GM19397 (cell line): ENCODE measurements around the gene TECPR1.

ENCODE experiments used
- ATAC-seq: cut with Tn5 transposase; IDR thresholded peaks from one replicate; pipeline ENCODE4 v1.9.1; 2021; ENCODE audit warnings: mild to moderate bottlenecking, moderate library complexity; ENCODE audit not compliant: unreplicated experiment

The TECPR1 gene, protein sequence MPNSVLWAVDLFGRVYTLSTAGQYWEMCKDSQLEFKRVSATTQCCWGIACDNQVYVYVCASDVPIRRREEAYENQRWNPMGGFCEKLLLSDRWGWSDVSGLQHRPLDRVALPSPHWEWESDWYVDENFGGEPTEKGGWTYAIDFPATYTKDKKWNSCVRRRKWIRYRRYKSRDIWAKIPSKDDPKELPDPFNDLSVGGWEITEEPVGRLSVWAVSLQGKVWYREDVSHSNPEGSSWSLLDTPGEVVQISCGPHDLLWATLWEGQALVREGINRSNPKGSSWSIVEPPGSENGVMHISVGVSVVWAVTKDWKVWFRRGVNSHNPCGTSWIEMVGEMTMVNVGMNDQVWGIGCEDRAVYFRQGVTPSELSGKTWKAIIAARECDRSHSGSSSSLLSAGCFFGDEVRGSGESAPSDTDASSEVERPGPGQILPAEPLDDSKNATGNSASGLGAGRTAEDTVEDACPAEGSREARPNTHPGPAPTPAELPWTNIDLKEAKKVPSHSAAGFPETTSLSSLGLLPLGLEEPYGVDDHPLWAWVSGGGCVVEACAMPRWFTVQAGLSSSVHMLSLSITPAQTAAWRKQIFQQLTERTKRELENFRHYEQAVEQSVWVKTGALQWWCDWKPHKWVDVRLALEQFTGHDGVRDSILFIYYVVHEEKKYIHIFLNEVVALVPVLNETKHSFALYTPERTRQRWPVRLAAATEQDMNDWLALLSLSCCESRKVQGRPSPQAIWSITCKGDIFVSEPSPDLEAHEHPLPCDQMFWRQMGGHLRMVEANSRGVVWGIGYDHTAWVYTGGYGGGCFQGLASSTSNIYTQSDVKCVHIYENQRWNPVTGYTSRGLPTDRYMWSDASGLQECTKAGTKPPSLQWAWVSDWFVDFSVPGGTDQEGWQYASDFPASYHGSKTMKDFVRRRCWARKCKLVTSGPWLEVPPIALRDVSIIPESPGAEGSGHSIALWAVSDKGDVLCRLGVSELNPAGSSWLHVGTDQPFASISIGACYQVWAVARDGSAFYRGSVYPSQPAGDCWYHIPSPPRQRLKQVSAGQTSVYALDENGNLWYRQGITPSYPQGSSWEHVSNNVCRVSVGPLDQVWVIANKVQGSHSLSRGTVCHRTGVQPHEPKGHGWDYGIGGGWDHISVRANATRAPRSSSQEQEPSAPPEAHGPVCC

DNA sequence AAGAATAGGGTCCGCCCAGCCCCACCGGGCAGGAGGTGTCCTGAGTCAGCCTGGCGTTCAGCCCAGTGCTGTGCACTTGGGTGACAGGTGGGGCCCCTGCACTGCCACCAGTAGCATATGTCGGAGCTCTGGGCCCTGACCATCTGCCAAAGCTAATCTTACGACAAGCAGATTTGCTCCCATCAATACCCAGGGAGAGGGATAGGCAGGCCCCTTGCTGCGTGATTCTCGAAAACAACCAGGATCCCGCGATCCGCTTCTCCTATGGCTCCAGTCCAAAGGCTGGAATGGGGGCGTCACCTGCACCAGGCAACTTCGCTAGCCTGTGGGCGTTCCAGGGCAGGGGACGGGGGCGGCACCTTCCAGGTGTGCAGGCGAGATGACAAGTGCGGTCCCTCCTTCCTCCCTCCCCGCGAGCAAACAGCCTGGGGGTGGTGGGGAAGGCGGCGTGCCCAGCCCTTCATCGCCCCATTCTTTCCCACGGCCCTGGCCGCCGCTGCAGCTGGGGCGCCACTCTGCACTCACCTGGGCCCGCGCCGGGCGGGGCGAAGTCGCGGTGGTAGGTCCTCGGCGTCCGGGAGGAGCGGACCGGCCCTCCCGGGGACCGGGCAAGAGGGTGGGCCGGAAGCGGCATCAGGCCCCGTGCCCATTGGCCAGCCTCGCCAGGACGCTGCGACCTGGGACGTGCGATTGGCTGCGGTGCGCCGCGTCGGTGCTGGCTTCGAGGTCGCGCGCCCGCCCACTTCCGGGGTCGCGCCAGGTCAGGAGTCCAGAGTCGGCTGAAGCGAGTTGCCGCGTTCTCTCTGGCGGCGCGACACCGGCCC is at the start of gene TECPR1:
TSS of gene TECPR1 (minus strand) at position 632 of the 824 bp plus-strand sequence. CDS start 6,086 bp downstream, outside the sequence.
- ATAC-seq, result peak; percentile 97

DNA sequence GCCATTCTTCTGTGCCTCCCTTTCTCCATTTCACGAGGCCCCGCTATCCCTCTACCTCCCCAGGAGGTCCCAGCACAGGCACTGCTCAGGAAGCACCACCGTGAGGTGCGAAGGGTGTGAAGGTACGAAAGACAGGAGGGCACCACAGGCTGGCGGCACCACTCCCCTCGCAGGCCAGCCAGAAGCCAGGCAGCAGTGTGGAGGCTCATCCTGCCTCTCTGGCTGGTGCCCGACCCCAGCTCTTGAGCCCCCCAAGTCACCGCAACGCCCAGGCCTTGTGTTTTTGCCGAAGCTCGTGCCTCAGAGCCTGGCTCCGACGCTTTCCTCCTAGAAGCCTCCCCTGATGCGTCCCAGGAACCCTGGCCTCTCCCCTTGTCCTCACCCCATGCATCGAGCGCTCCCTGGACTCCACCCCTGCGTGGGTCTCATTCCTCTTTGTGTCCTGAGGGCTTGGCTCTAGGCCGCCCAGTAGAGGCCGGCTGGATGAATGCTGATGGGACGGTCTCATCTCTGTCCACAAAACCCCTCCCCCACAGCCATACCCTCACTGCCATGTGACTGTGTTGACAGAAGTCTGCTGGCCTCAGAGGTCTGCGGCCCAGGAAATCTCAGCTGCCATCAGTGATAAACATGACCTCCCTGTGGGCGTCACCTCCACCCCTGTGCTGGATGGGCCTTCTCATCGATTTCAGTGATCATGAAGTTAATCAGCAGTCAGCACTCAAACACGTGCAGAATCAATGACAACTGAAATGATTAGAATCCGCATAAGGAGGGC is 48.8 kb upstream of the TECPR1 start:
- no peak for ATAC-seq

DNA sequence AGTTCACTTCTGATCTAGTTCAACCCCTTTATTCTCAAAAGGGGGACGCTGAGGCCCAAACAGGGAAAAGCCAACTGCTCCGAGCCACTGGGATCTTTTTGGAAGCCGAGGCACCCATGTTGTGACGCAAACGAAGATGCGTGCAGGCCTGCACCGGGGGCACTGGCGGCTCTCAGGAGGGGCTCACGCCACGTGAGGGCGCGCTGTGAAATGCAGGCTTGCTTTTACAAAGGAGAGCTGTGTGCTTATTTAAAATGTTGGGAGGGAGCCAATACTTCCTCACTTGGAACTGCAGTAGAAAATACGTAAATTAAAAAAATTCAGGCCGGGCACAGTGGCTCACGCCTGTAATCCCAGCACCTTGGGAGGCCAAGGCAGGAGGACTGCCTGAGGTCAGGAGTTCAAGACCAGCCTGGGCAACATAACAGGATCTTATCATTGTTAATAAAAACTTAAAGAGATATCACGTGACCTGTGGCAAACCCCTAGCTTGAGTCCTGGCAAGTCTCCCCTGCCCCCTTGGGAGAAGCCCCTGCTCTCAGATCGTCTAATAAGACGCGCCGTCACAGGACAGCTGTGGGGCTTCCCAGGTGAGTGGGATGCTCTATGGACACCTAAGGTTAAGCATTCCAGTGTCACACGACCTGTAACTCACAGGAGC is 45.7 kb upstream of the TECPR1 start:
- no peak for ATAC-seq

DNA sequence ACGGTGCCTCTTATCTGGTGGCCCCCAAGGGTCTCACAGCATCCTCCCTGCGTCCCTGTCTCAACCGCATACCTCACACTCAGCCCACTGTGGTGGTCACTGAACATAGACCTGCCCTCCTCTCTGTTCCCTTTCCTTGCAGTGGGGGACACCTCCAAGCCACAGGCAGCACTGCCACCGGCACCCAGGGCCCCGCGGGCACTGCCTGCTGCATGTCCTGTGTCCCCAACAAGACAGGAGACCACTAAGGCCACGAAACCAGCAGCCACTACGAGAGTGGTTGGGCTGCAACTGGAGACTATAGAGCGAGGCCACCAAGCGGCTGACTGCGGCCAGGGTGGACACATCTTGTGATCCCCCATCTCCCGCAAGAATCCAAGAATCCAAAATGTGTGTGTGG is 44.8 kb upstream of the TECPR1 start:
- ATAC-seq, result no peak

DNA sequence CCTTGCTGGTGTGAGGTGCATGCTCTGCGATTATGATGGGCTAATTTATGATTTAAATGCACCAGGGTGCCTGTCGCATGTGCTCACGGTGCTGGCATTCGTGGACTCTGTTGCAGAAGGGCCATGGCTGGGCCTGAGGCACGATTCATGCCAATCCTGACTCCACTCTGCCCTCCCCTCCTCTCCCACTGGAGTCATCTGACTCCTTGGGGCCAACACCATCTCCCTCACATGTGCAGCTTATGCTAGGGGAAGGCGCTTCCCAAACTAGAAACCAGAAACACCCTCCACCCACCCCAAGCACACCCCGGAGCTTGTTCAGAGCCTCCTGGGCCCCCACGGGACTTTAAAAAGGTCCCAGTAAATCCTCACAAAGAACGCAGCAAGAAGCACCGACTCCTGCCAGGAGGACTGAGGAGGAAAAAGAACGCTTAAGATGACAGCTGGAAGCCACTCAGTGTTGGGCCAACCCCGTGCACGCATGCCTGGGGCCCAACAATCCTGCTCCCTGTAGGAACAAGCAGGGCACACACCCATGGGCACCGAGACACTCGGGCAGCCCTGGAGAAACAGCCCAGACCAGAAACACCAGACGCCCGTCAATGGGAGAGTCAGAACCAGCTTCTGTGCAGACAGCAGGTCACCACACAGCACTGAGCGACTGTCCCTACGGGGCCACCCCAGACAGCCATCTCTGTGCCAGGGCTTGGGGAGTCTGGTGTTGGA is 43.6 kb upstream of the TECPR1 start:
- ATAC-seq, result no peak

DNA sequence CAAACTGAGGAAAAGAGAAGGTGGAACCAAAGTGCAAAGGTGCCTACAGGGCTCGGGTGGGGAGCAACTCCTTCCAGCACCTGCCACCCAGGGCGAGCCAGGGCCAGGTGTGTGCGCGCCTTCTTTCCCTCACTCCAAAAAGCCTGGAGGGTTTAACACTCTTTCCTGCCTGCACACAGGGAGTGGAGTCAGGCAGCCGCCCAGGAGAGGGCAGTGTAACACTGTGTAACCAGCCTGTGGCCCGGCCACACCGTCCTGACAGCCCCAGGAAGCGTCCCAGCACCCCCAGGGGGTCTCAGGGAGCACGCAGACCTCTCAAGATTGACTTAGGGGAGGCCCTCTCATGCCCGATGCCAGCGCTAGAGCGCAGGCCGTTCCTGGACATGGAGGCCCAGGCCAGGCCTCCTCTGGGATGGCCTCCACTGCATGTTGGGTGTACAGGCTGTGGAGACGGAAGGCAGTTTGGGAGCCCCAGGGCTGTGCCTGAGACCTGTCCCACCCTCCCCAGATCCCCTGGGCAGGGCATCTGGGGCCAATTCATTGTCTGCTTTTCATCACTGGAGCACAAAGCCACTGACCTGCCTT is 42.9 kb upstream of the TECPR1 start:
- peak; percentile 51 for ATAC-seq

DNA sequence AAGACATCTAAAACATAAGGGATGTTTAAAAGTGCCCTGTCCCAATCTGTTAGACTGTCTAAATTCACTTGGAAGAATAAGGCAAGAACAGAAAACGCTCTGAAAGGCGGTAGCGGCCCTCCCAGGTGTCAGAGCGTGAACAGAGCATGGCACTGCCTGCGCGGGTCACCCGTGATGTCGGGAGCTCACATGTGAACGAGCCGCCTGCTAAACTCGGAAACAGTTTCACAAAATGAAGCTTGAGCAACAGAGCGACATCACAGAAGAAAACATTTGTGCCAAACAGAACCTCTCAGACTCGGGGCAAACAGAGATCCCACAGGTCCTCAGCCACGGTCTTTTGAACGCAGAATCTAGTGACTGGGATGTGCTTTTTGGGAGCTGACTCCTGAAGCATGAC is 42.3 kb upstream of the TECPR1 start:
- ATAC-seq, result no peak

DNA sequence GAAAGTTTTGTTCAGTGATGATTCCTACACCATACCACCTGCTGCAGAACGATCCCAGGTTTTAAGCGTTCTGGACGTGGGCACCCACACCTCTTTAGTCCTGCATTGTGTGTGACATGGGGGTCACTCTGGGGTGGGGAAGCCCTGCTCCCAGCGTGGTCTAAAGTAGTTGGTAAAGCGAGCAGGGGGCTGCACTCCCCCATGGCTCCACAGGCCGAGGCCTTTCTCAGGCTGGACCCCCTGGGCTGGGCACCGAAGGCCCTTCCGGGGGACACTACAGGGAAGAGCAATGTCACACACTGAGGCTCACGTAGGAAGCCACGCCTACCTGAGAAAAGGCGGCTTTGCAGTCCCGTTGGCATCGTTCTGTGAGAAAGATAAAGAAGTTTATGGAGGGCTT is 41.7 kb upstream of the TECPR1 start:
- no peak for ATAC-seq

DNA sequence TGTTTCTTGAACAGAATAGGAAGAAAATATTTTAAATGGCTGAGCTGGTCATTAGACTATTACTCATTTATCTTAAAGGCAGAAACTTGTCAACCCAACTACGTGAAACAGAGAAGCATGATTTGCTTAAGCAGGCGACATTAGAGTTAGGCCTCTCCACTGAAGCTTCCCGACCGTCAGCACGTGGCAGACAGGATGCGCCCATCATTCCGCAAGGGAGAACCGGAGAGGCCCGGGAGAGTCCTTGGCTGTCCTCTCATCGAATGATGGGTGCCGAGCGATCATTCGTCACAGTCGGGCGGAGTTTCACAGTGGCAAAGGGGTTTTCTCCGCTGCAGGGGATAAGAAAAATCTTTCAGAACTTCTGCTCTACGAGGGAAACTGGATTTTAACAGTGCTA is 41.2 kb upstream of the TECPR1 start:
- ATAC-seq, result no peak

DNA sequence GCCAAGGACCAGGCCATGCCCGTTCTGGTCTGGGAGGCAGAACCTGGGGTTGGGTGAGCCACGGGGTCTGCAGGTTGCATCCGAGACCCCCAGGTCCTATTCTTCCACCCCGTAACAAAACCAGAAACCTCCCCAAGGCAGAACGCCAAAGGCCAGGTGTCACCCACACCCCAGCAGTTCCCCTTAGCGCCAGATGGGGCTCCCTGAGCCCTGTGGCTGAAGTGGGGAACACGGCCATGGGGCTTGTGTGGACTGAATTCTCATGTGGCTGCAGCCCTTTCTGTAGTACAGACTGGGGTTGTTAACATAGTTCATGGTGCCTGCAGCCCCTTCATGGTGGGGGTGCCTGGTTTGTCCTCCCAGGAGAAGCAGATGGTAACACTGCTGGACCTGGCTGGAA is 39.7 kb upstream of the TECPR1 start:
- no peak for ATAC-seq

DNA sequence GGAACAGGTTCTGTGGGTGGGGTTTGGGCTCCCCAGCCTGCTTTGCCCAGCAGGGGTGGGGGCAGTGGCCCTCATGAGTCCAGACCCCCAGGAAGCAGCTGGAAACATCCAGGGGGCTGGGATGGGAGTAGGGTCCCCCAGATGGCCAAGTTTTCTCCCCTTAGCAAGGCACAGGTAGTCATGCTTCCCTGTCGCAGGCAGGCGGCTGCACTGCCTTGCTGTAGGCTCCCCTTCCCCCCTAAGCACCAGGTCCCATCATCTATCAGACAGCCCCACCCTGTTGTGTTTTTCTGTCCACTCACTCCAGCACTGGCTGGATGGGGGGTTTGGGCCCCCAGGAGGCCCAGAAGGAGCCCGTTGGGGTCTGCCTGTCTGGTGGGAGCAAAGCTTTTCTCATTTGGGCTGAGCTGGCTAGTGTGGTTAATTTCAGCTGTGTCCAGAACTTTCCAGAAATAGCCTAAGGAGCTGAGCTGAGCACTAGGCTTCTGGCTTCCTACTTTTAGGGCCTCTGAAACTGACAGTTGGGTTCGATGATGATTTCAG is 37.4 kb upstream of the TECPR1 start:
- no peak for ATAC-seq

DNA sequence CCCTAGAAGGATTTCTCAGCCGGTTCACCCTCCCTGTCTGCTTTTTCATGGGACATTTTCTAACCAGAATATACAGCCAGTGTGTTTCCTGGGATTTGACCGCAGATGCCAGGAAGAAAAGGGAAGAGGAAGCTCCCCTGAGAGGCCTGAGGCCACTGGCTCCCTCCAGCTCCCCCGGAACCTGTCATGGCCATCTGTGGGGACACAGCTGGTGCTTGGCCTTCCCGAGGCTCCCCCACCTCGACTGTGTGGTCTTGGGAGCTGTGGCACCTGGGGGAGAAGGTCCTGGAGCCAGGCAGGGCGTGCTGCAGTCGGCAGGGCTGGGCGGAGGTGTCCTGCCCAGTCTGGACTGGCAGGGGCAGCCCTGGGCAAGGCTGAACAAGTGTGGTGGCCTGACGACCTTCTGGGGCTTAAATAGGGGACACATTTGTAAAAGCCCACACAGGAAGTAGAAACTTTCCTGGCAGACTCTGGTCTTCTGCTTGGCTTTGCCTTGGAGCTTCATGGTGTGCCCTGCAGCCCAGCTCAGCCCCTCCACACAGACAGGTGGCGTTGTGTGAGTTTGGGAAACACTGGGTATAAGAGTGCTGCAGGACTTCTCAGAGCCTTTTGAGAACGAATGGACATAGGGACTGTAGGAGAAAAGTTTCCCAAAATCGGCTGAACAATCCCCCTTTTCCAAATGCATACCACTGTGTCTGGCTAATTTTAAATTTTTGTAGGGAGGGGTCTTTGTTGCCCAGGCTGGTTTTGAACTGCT is 36.2 kb upstream of the TECPR1 start:
- no peak for ATAC-seq

DNA sequence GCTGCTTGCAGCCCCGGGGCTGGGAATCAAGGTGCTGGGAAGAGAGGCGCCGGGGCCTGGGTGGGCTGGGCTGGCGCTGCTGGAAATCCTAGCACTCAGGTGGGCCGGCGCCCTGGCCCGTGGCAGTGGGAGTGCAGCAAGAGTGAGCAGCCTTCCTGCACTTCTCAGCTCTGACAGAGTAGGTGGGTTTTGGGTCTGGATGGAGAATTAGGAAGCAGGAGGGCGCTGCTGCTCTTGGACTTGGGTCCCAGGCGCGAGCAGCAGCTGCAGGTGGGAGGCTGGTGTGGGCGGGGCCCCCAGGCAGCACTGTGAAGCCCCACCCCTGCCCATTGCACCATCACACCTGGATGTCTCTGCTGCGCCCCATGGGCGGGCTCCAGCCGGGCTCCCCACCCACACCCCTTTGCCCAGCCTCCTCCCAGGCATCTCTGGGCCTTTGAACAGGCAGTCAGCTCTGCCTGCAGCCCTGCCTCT is 35.5 kb upstream of the TECPR1 start:
- no peak for ATAC-seq

DNA sequence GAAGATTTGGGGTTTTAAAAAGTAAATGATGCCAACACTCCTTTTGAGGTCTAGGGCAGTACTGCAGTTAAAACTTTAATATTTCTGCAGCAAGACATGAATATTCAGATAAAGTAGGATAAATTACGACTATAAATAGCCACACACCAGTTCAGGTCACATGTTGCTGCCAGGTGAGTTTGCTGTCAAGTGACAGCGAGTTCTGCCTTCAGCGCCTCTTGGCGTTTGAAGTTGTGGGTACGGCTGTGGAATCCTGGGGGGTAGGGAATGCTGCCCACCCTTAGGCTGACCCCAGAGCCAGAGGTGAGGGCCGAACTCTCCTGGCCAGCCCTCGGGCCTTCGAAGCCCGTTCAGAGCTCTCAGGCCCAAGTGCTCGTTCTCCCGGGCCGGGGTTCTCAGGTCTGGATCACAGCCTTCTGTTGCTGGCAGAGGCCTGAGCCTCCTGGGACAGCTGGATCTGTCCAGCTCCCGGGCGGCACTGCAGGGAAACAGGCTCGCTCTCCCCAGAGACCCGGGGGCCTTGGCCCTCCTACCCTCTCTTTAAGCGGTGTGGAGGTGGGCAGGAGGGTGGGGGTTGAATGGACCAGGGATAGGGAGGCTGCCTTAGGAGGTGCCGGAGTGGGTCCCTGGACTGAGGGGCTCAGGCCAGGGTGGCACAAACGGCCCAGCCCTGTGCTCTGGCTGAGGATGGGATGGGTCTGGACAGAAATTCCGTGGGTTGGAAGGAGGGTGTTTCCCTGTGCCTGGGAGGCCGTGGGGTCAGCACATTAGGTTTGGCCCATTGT is 34.9 kb upstream of the TECPR1 start:
- no peak for ATAC-seq

DNA sequence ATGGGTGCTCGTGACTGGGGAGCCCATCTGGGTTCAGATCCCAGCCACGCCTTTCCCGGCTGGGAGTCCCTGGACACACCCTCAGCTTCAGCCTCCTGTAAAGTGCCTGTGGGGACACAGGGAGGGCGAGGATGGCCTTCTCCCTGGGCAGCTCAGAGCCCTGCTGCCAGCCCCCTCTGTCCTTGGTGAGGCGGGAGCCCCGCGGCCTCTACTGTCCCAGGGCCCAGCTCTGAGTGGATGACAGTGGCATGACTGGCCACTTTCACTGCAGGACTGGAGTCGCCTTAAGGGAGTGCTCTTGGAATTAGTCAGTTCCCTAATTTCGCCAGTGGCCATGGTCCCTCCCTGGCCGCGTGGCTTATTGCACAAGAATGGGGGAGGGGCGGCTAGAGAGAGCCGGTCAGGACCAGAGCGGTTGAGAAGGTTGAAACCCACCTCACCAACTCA is 34.1 kb upstream of the TECPR1 start:
- no peak for ATAC-seq
